Activated CD4-positive, CD25-positive, alpha-beta regulatory T cell treated with anti-CD3 and anti-CD28 coated beads, Interleukin-2, amount 50 U/mL, for 24 hours (primary cell): Measurements from ENCODE around the gene MYH7.
"Not testable (repeated sequence)": the region's sequence is repeated elsewhere in the genome, so short reads cannot be mapped to it uniquely, and the experiment has no call there.

Experiments used
- ATAC-seq, 2 donors: fragments of 150-1000 bp; cut with Tn5 transposase; one replicate each; pipeline ENCODE4 v1.10.0; 2021; ENCODE audit warnings: mild to moderate bottlenecking in 1 of 2, moderate library complexity in 1 of 2

MYH7 gene

DNA sequence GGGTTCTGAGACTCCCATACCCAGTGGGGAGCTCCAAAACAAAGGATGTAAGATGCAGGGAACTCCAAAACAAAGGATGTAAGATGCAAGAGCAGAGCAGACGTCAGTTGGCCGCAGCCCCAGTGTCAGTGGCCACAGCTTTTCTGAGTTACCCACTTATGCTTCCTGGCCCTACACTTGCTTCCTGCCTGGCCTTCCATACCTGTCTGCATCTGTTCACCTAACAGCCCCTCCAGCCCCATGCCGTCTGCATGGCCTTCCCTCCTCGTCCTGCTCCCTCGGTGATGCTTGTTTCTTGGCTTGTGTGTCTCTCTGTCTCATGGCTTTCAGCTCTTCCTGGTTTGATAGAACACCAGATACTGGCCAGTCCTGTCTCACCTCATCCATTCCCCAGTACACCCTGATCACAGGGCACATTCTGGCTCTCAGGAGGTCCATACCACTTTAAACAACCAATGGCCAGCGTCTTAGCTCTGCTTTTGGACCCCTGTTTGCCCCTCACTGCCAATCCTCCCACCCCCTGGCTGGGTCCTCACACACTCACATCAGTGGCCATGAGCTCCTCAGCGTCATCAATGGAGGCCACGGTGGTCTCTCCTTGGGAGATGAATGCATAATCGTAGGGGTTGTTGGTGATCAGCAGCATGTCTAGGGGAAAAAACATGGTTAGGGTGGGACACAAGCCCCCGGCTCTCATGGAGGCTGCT is 5.3 kb downstream of the MYH7 start:
- no peak for ATAC-seq

DNA sequence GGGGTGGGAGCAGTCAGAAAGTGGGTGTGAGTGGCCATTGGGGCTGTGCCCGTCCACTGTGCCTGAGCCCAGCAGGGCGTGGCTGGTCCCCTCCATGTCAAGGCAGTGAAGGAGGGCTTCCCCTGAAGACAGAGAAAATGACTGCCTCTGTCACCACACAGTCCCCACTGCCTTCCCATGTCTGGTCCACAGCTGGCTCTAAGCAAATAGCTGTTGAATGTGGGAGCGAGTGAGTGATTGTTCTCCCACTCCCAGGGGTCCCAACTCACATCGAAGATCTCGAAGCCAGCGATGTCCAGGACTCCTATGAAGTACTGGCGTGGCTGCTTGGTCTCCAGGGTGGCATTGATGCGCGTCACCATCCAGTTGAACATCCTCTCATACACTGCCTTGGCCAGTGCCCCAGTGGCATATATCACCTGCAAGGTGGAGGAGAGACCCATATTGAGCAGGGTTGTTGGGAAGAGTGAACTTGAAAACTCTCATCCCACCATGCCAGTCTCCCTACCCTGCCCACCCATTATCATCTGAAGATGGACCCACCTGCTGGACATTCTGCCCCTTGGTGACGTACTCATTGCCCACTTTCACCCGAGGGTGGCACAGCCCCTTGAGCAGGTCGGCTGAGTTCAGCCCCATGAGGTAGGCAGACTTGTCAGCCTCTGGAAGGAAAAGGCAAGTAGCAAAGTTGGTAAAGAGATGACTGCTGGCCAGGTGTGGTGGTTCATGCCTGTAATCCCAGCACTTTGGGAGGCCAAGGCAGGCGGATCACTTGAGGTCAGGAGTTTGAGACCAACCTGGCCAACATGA is 6.6 kb downstream of the MYH7 start:
- ATAC-seq: no peak

DNA sequence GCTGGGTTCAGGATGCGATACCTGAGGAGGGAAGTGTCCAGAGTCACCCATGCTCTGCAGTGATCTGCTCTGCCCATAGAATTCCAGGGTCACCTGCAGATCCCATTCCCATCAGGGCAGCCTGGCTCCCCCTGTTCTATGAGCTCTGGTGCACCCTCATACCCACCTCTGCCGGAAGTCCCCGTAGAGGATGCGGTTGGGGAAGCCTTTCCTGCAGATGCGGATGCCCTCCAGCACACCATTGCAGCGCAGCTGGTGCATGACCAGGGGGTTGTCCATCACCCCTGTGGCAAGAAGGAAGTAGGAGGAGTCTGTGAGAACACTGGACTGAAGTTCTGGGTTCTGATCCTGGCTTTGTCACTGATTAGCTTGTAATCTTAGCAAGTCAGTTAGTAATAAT is 9.7 kb downstream of the MYH7 start:
- not testable (repeated sequence) for ATAC-seq

DNA sequence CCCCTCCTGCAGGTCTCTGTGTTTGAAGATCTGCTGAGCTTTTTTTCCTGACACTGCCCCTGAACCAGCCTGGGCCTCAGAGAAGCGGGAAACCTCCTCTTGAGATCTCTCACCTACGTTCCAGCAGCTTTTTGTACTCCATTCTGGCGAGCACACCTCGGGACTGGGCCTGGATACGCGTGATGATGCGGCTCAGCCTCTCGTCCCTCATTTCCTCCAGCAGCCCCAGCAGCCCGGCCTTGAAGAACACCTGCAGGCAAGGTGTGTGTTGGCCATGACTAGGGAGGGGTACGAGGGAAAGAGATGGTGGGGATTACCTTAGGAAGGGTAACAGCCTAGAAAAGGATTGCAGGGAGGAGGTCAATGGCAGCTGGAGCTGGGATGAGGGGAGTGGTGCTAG is 10.3 kb downstream of the MYH7 start:
- no peak for ATAC-seq

DNA sequence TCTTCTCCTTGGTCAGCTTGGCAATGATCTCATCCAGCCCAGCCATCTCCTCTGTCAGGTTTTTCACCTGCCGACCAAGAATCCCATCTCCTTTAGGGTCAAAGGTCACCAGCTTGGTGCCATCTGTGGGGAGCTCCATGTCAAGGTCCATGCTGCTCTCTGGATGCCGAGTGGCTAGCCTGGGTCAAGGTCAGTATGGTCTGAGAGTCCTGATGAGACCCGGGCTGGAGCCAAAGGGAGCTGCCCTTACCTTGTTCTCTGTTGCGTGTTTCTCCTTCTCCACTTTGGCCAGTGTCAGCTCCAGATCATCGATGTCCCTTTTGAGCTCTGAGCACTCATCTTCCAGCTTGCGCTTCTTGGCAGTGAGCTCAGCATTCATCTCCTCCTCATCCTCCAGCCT is 11.8 kb downstream of the MYH7 start:
- no peak for ATAC-seq

DNA sequence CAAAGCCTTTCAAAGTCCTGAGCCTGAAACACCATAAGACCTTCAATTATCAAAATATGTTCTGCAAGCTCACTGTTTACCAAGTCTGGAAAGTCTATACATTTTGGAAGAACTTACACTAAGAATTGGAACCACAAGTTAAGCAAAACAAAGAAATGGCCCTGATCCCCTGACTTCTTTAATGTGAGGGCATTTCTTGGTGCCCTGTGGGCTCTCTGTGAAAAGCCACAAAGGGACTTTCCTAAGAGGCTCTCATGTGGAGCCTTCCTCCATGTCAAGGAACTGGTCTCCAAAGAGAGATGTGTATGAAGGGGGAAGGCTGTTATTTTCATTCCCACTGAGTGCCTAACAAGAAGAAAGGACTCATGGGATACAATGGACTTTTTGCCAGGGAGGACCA is 13.9 kb downstream of the MYH7 start:
- ATAC-seq: peak in 1 of 2 donors; percentile 45

DNA sequence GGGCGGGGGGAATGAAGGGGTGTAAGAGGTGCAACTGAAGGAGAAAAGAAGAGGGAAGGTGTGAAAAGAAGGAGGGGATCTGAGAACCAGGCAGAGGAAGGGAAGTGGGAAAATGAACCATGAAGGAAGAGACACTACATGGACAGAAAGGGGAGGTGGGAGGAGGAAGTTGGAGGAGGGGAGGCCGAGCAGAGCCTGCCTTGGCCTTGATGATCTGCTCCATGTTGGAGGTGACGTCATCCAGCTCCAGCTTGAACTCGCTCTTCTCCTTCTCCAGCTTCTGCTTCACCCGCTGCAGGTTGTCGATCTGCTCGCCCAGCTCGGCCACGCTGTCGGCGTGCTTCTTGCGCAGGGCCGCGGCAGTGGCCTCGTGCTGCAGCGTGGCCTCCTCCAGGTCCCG is 15.8 kb downstream of the MYH7 start:
- ATAC-seq: not testable (repeated sequence)

DNA sequence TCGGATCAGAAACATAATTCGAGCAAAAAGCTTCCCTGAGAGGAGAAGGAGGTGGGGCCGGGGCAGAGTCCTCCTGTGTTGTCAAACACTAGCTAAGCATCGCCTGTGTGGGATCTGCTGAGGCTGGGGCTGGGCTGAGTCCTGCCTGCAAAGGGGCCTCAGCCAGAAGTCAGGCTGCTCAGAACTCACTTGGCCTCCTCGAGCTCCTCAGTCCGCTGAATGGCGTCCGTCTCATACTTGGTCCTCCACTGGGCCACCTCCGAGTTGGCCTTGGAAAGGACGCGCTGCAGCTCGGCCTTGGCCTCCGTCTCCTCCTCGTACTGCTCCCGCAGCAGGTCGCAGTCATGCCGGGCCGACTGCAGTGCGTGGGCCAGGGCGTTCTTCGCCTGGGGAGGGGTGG is 17.4 kb downstream of the MYH7 start:
- no peak for ATAC-seq

DNA sequence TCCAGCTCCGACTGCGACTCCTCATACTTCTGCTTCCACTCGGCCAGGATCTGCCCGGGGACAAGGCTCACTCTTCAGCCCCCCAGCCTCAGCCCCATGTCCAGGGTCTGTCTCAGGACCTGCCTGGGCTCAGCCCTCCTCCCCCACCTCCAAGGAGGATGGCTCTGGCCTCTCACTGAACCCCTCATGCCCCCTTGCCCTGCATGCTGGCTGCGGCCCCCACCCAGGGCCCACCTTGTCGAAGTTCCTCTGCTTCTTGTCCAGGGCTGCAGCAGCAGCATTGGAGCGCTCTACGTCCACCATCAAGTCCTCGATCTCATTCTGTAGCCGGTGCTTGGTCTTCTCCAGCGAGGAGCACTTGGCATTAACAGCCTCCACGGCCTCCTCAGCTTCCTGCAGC is 18.2 kb downstream of the MYH7 start:
- not testable (repeated sequence) for ATAC-seq

DNA sequence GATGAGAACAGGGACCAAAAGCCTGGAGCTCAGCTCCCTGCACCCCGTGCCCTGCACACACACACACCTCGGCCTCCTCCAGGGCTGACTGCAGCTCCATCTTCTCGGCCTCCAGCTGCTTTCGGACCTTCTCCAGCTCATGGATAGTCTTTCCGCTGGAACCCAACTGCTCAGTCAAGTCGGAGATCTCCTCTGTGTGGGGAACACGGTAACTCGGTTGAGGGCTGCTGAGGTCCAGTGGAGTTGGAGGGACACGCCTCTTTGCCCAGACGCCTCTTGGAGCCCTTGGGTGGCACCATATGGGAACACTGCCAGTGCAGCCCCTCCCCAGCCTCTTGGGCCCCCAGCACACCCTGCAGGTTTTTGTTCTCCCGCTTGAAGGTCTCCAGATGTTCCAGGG is 18.7 kb downstream of the MYH7 start:
- ATAC-seq: no peak

DNA sequence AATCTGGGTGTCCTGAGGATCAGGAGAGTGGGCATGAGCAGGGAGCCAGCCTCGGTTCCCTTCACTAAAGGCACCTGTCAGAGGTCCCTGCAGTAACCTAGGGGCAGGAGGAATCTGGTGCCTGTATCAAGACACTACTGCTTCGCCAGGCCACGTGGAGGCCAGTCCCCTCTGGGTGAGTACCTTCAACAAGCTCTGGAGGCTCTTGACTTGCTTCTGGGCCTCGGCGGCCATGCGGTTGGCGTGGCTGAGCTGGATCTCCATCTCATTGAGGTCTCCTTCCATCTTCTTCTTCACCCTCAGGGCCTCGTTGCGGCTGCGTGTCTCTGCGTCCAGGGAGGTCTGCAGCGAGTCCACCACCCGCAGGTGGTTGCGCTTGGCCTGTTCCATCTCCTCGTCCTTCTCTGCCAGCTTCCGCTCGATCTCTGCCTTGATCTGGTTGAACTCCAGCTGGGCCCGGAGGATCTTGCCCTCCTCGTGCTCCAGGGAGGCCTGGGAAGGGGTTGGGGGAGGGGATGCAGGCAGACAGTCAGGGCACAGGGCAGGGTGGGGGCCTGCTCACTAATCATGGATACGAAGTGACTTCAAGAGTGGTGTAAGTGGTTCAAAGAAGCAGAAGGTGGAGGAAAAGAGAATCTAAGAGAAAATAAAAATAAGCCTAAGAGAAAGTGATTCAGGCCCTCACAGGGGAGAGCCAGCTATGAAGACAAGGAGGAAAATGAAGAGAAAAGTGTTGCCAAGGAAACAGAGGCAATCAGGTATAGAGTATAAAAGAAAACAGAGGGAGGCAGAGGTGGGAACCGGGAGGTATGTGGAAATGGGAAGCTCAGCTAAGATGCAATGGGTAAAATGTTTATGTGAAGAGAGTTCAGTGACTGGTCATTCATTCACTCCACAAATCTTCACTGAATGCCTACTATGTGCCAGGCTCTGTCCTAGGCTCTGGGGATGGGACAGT is 19.4 kb downstream of the MYH7 start:
- ATAC-seq: no peak

DNA sequence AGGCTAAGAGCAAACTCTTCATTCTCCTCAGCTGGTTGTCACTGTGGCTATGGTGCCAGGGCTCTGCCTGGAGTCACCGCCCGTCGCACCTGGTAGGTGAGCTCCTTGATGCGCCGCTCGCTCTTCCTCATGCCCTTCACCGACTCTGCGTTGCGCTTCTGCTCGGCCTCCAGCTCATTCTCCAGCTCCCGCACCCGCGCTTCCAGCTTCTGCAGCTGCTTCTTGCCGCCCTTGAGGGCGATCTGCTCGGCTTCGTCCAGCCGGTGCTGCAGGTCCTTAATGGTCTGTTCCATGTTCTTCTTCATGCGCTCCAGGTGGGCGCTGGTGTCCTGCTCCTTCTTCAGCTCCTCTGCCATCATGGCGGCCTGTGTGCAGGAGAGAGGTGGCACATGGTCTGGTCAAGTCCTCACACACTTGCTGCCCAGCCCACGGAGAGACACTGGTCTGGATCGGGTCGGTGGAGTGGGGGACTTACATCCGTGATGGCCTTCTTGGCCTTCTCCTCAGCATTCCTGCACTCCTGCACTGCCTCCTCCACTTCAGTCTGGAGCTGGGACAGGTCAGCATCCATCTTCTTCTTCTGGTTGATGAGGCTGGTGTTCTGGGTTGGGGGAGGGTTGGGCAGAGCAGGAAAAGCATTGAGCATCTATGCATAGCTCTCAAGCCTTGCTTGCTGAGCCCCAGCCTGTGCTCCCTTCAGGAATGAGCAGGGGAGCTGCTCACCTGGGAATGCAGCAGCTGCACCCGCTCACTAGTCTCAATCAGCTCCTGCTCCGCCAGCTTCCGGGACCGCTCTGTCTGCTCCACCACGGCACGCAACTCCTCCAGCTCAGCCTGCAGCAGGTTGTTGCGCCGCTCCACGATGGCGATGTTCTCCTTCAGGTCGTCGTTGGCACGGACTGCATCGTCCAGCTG is 20.3 kb downstream of the MYH7 start:
- ATAC-seq: no peak

DNA sequence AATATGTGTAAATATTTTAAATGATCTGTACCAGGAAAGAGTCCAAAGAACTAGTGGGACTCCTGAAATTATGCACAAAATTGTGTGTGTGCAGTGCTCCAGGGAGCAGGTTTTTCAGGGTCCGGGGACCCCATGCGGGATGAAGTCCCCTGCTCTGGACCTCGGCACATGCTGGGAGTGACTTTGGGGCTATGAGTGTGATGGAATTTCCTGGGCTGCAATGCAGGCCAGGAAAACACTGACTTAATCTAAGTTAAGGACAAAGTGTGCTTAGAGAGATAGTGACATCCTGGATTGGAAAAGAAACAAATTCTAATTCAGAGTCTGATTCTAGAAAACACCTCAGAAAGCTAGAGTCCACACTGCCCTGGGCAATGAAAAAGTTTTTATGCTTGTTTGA is 21.2 kb downstream of the MYH7 start:
- ATAC-seq: no peak

DNA sequence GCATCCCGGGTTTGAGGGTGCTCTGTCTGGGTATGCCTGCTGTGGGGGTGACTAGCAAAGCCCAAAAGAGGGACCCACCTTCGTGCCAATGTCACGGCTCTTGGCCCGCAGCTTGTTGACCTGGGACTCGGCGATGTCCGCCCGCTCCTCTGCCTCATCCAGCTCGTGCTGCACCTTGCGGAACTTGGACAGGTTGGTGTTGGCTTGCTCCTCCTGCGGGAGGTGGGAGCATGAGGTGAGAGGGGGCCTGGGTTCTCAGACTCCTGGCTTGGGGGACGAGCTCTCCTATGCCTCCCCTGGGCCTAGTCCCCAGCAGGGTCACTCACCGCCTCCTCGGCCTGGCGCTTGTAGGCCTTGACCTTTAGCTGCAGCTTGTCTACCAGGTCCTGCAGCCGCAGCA is 21.8 kb downstream of the MYH7 start:
- ATAC-seq: no peak

DNA sequence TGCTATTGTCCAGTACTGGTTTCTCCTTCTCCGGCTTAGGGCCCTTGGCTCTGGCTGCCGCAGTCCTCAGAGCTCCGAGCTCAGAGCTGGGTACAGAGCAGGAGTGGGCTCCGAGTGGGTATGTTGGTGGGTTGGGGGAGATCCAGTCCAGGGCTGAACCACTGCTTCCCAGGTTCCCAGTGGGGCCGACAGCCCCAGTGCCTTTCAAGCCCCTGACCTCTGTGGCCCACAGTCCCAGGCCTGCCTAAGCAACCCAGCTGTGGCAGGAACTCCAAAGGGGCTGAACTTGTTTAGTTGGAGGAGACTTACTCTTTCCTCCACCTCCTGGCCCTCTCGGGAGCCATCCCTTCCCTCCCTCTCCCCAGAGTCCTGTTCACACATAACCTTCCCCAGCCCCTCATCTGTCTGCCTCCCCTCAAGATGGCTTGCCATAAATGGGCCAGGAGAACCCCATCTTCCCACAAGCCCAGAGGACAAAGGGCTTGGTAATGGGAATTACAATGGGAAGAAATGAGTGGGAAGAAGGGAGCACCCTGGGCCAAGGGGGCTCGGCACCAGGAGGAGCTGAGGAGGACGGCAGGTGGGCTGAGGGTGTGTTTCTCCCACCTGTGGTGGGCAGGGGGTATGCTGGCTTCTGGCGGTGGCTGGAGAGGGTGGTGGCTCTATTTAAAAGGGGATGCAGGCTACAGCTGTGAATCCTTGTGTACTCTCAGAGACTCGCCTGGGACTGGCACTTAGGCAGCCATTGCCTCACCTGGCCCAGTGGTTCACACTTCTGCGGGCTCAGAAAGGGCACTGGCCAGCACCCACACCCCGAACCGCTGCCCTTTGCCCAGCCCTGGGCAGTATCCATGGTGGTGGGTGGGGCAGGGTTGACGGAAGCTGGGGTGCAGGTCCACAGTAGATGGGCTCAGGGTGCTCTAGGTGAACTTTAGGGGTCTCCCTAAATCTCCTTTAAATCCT is 23.6 kb downstream of the MYH7 start:
- no peak for ATAC-seq

DNA sequence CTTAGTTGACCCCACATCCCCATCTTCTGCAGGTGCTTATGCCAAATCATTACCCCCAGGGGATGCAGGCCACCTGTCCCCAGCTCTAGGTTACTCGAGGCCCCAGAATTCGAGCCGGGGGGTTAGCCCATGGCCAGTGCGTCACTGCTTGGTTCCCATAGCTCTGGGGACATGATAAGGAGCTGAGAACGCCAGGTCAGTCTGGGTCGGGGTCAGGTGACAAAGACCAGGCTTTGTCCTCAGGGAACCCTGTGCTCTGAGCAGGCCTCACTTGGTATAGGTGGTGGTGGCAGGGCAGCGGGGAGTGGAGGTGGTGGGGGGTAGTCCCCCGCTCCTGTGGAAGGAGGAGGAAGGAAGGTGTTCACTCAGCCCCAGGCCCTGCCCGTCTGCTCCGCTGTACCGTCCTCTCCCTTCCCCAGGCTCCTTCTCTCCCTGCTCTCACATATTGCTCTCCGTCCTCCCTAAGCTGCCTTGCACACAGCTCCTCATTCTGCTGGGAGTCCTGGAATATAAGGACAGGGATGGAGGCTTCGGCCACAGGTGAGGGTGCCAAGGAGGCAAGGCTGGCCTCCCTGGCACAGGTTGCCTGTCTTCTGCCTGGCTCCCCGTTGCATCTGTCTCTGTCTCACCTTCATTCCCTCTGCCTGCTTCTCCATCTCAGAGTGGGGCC is 25.4 kb downstream of the MYH7 start:
- ATAC-seq: no peak

DNA sequence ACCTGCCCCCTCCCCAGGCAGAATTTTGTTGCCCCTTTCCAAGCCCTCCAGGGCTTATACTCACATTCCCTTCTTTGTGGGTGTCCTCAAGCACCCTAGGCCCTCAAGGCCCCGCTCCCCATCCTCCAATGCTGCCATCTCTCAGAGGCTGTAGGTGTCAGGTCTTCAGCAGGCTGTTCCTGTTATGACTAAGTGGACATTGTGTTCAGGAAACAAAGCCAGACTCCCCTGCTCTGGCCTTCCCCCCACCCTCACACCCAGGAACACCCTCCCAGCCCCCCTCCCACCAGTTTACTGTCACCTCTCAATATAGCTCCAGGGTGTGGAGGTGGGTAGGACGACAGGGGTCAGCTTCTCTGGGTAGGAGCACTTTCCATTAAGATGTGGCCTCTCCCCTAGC is 26.0 kb downstream of the MYH7 start:
- no peak for ATAC-seq

DNA sequence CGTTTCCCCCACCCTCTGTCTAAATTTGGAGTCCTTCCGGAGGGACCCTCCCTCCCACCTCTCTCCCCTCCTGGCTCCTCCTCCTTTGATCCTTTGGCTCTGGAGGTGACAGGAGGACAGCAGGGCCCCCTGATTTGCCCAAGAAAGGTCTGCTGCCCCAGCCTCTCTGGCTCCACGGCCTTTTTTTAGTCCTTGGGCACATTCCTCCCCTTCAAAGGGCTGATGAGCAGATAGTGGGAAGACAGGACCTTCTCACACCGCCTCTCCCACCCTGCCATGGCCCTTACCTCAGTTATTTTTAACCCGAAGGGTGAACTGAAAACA is 27.2 kb downstream of the MYH7 start:
- no peak for ATAC-seq

DNA sequence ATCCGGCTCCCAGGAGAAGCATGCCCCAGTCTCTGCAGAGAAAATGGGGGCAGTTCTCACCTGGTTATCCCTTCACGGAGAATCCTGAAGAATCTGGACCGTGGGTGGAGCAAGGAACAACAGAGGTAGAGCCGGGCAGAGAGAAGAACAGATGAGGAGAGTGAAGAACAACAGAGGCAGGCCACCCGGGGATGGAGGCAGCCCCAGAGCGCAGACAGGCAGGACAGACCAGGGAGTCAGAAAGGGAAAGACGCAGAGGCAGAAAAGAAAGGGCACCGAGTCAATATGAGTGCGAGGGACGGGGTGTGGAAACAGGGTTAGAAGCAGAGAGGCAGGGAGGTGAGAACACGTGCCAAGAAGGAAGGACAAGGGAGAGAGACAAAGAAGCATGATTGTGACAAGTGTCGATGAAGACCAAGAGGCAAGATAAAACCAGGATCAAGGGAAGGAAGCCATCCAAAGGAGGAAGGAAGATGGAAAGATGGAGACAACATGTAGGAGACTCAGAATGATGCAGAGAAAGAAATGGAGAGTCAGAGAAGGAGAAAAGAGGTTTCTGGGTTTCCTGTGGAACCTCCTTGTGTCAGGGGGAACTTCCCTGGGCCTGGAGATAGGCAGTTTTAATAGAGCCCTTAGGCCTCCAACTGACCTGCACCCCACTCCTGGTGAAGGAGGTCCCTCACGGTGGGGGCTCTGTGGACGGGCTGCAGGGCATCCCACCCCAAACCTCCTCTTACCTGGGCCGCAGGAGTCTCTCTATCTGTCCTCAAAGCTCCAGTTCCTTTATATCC is 27.7 kb downstream of the MYH7 start, which contains the start of gene MYH6:
TSS of gene MYH6 (minus strand) at position 758 of the 791 bp plus-strand sequence. CDS start 1,050 bp downstream, outside the sequence.
- no peak for ATAC-seq
